ENCODE measurements around the gene ZNF207.
"Not testable (repeated sequence)": the region's sequence is repeated elsewhere in the genome, so short reads cannot be mapped to it uniquely, and the experiment has no call there.

The ZNF207 gene

DNA sequence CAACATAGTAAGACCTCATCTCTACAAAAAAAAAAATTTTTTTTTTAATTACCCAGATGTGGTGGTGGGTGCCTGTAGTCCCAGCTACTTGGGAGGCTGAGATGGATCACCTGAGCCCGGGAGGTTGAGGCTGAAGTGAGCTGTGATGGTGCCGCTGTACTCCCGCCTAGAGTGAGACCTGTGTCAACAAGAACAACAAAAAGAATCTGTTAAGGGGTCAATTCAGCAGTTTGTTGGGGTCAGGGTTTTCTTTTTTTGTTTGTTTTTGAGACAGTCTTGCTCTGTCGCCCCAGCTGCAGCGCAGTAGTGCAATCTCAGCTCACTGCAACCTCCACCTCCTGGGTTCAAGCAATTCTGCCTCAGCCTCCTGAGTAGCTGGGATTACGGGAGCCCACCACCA is 29.9 kb upstream of the ZNF207 start:
- ChIA-PET POLR2A (interaction anchor here (0.6 to 1.0 kb wide), 3 partner anchors 28 to 64 kb away, joined by 3 to 4 read pairs (median 4); no protein-coding TSS in a partner anchor), CTCF (interaction anchor here (0.7 to 3.9 kb wide), 20 partner anchors 11 to 131 kb away, joined by 3 to 41 read pairs (median 4); no protein-coding TSS in a partner anchor)
- not testable (repeated sequence) for H3K27ac ChIP-seq (ENCODE audit: insufficient read depth in 1 of 2, low read depth in 1 of 2, low read length in 2 of 2, poor library complexity in 1 of 2, severe bottlenecking in 2 of 2); DNase-seq; H3K4me3 ChIP-seq (ENCODE audit: control insufficient read depth in 1 of 7, extremely low read depth in 1 of 7, insufficient read depth in 4 of 7, low read depth in 2 of 7, low read length in 6 of 7); H3K36me3 ChIP-seq (ENCODE audit: control insufficient read depth in 4 of 4, insufficient read depth in 4 of 4, low read length in 3 of 4); H3K9me3 ChIP-seq (ENCODE audit: control extremely low read depth in 1 of 5, control insufficient read depth in 4 of 5, insufficient read depth in 2 of 5, low read depth in 1 of 5, low read length in 4 of 5); H3K27me3 ChIP-seq (replicated peaks in 2 of 5; ENCODE audit: control insufficient read depth in 4 of 5, insufficient read depth in 5 of 5, low read length in 4 of 5)
- WGBS (ENCODE audit: insufficient coverage): 100% methylated on average over 3 of the region's 6 CpGs
- H3K4me1 ChIP-seq (ENCODE audit: control extremely low read depth in 1 of 4, control insufficient read depth in 4 of 4, insufficient read depth in 4 of 4, low read length in 3 of 4): peaks cover 0 to 27% (median 21%) of the 10 kb centered on the region in 4 experiments

GRCh38 chr17:32320847-32321246 is 29.1 kb upstream of the ZNF207 start:
- 98% methylated on average over 15 of the region's 15 CpGs for WGBS (ENCODE audit: insufficient coverage)
- no peaks in the 10 kb centered on the region for H3K36me3 ChIP-seq (ENCODE audit: control insufficient read depth in 4 of 4, insufficient read depth in 4 of 4, low read length in 3 of 4)
- CTCF ChIA-PET: interaction anchor here (1.0 to 3.9 kb wide), 9 partner anchors 10 to 117 kb away, joined by 3 to 41 read pairs (median 6); no protein-coding TSS in a partner anchor
- no peak overlapping the region for H3K27ac ChIP-seq (ENCODE audit: insufficient read depth in 1 of 2, low read depth in 1 of 2, low read length in 2 of 2, poor library complexity in 1 of 2, severe bottlenecking in 2 of 2)
- peaks cover 0 to 27% (median 21%) of the 10 kb centered on the region in 4 experiments for H3K4me1 ChIP-seq (ENCODE audit: control extremely low read depth in 1 of 4, control insufficient read depth in 4 of 4, insufficient read depth in 4 of 4, low read length in 3 of 4)
- DNase-seq: no peak
- no peak overlapping the region for H3K4me3 ChIP-seq (ENCODE audit: control insufficient read depth in 1 of 7, extremely low read depth in 1 of 7, insufficient read depth in 4 of 7, low read depth in 2 of 7, low read length in 6 of 7)
- no peaks in the 10 kb centered on the region for H3K9me3 ChIP-seq (ENCODE audit: control extremely low read depth in 1 of 5, control insufficient read depth in 4 of 5, insufficient read depth in 2 of 5, low read depth in 1 of 5, low read length in 4 of 5)
- H3K27me3 ChIP-seq (replicated peaks in 2 of 5; ENCODE audit: control insufficient read depth in 4 of 5, insufficient read depth in 5 of 5, low read length in 4 of 5): no peaks in the 10 kb centered on the region
- POLR2A ChIA-PET: no interaction called here

DNA sequence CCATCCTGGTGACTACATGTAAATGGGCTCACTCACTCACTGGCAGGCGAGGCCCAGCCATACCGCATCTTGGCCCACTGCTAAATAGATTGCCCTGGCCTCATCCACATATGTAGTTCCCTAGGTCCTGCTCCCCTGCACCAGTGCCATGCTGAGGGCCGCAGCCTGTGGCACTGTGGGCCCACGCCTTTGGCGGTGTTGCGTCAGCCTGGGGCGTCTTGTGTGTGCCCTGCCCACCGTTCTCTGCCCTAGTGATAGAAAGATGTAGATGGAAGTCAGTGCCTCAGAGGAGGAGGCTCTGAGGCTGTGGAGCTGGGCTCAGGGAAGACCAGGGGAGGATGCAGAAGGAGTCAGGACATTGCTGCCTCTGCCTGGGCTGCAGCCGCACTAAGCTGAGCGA is 26.9 kb upstream of the ZNF207 start:
- POLR2A ChIA-PET: no interaction called here
- no peak for DNase-seq
- H3K27me3 ChIP-seq (replicated peaks in 2 of 5; ENCODE audit: control insufficient read depth in 4 of 5, insufficient read depth in 5 of 5, low read length in 4 of 5): peaks cover 0 to 3% (median 0%) of the 10 kb centered on the region in 5 experiments
- no peak overlapping the region for H3K4me3 ChIP-seq (ENCODE audit: control insufficient read depth in 1 of 7, extremely low read depth in 1 of 7, insufficient read depth in 4 of 7, low read depth in 2 of 7, low read length in 6 of 7)
- 93% methylated on average over 10 of the region's 10 CpGs for WGBS (ENCODE audit: insufficient coverage)
- CTCF ChIA-PET: interaction anchor here (1.5 kb wide), 1 partner anchor 70 kb away, joined by 5 read pairs; no protein-coding TSS in a partner anchor
- peaks cover 0 to 30% (median 20%) of the 10 kb centered on the region in 4 experiments for H3K4me1 ChIP-seq (ENCODE audit: control extremely low read depth in 1 of 4, control insufficient read depth in 4 of 4, insufficient read depth in 4 of 4, low read length in 3 of 4)
- H3K9me3 ChIP-seq (ENCODE audit: control extremely low read depth in 1 of 5, control insufficient read depth in 4 of 5, insufficient read depth in 2 of 5, low read depth in 1 of 5, low read length in 4 of 5): no peaks in the 10 kb centered on the region
- H3K36me3 ChIP-seq (ENCODE audit: control insufficient read depth in 4 of 4, insufficient read depth in 4 of 4, low read length in 3 of 4): no peaks in the 10 kb centered on the region
- no peak overlapping the region for H3K27ac ChIP-seq (ENCODE audit: insufficient read depth in 1 of 2, low read depth in 1 of 2, low read length in 2 of 2, poor library complexity in 1 of 2, severe bottlenecking in 2 of 2)

DNA sequence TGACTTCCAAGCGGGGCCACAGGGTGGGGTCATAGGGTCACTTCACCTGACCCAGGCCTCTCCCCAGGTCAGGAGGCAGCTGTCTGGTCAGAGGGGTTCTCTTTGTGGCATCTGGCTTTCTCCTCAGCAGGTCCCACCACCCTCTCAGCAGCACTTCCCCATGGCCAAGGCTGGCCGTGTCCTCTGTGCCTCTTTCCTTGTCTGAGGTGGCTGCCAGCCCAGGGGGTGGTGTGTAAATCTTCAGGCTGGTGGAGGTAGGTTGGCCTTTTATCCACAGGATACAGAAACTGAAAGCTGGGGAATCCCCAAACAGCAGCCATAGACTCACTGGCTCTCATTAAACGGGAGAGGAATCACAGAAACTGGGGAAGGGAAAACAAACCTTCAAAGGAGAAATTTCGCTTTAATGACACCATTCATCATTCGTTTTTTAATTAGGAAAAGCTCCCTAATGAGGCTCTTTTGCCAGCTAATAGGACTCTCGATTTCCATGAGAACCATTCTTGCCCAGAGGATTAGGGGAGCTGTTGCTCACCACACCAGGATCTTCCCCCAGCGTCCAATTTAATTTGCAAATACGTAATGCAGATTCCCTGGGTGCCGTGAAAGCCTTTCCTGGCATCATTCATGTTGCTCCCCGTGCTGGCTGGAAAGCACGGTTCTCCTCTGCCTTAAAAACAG is 26.0 kb upstream of the ZNF207 start:
- H3K27me3 ChIP-seq (replicated peaks in 2 of 5; ENCODE audit: control insufficient read depth in 4 of 5, insufficient read depth in 5 of 5, low read length in 4 of 5): peaks cover 0 to 3% (median 0%) of the 10 kb centered on the region in 5 experiments
- peaks cover 0 to 25% (median 14%) of the 10 kb centered on the region in 4 experiments for H3K4me1 ChIP-seq (ENCODE audit: control extremely low read depth in 1 of 4, control insufficient read depth in 4 of 4, insufficient read depth in 4 of 4, low read length in 3 of 4)
- DNase-seq: peak; percentile 64 to 92 (median 91)
- H3K9me3 ChIP-seq (ENCODE audit: control extremely low read depth in 1 of 5, control insufficient read depth in 4 of 5, insufficient read depth in 2 of 5, low read depth in 1 of 5, low read length in 4 of 5): no peaks in the 10 kb centered on the region
- WGBS (ENCODE audit: insufficient coverage): 43% methylated on average over 8 of the region's 11 CpGs
- H3K36me3 ChIP-seq (ENCODE audit: control insufficient read depth in 4 of 4, insufficient read depth in 4 of 4, low read length in 3 of 4): no peaks in the 10 kb centered on the region
- POLR2A ChIA-PET: interaction anchor here (0.5 kb wide), 1 partner anchor 30 kb away, joined by 5 read pairs; no protein-coding TSS in a partner anchor
- CTCF ChIA-PET: interaction anchor here (0.6 to 1.5 kb wide), 6 partner anchors 9 to 1997 kb away, joined by 3 to 5 read pairs (median 3); no protein-coding TSS in a partner anchor
- no peak overlapping the region for H3K27ac ChIP-seq (ENCODE audit: insufficient read depth in 1 of 2, low read depth in 1 of 2, low read length in 2 of 2, poor library complexity in 1 of 2, severe bottlenecking in 2 of 2)
- peak overlapping the region in 2 of 7 experiments; percentile 35 to 71 for H3K4me3 ChIP-seq (ENCODE audit: control insufficient read depth in 1 of 7, extremely low read depth in 1 of 7, insufficient read depth in 4 of 7, low read depth in 2 of 7, low read length in 6 of 7)

- no peaks in the 10 kb centered on the region for H3K36me3 ChIP-seq (ENCODE audit: control insufficient read depth in 4 of 4, insufficient read depth in 4 of 4, low read length in 3 of 4)
- CTCF ChIA-PET: no interaction called here
- no peak overlapping the region for H3K27ac ChIP-seq (ENCODE audit: insufficient read depth in 1 of 2, low read depth in 1 of 2, low read length in 2 of 2, poor library complexity in 1 of 2, severe bottlenecking in 2 of 2)
- POLR2A ChIA-PET: no interaction called here
- DNase-seq: no peak
- H3K4me1 ChIP-seq (ENCODE audit: control extremely low read depth in 1 of 4, control insufficient read depth in 4 of 4, insufficient read depth in 4 of 4, low read length in 3 of 4): peaks cover 5 to 53% (median 28%) of the 10 kb centered on the region in 4 experiments
- H3K9me3 ChIP-seq (ENCODE audit: control extremely low read depth in 1 of 5, control insufficient read depth in 4 of 5, insufficient read depth in 2 of 5, low read depth in 1 of 5, low read length in 4 of 5): no peaks in the 10 kb centered on the region
- no peak overlapping the region for H3K4me3 ChIP-seq (ENCODE audit: control insufficient read depth in 1 of 7, extremely low read depth in 1 of 7, insufficient read depth in 4 of 7, low read depth in 2 of 7, low read length in 6 of 7)
- WGBS (ENCODE audit: insufficient coverage): no CpG with 5 or more reads among the region's 1 CpG
- peaks cover 0 to 3% (median 0%) of the 10 kb centered on the region in 5 experiments for H3K27me3 ChIP-seq (replicated peaks in 2 of 5; ENCODE audit: control insufficient read depth in 4 of 5, insufficient read depth in 5 of 5, low read length in 4 of 5)
Measured at GRCh38 chr17:32327911-32328310, 22.0 kb upstream of the ZNF207 start.

GRCh38 chr17:32330147-32330546 is 19.8 kb upstream of the ZNF207 start:
- Histone ChIP-seq H3K27me3 (replicated peaks in 2 of 5; ENCODE audit: control insufficient read depth in 4 of 5, insufficient read depth in 5 of 5, low read length in 4 of 5) (peaks cover 0 to 3% (median 0%) of the 10 kb centered on the region in 5 experiments), H3K4me1 (ENCODE audit: control extremely low read depth in 1 of 4, control insufficient read depth in 4 of 4, insufficient read depth in 4 of 4, low read length in 3 of 4) (peaks cover 5 to 41% (median 15%) of the 10 kb centered on the region in 4 experiments), H3K27ac (ENCODE audit: insufficient read depth in 1 of 2, low read depth in 1 of 2, low read length in 2 of 2, poor library complexity in 1 of 2, severe bottlenecking in 2 of 2) (no peak overlapping the region), H3K4me3 (ENCODE audit: control insufficient read depth in 1 of 7, extremely low read depth in 1 of 7, insufficient read depth in 4 of 7, low read depth in 2 of 7, low read length in 6 of 7) (no peak overlapping the region), H3K9me3 (ENCODE audit: control extremely low read depth in 1 of 5, control insufficient read depth in 4 of 5, insufficient read depth in 2 of 5, low read depth in 1 of 5, low read length in 4 of 5) (no peaks in the 10 kb centered on the region), H3K36me3 (ENCODE audit: control insufficient read depth in 4 of 4, insufficient read depth in 4 of 4, low read length in 3 of 4) (peaks cover 6 to 11% (median 10%) of the 10 kb centered on the region in 4 experiments)
- CTCF ChIA-PET: interaction anchor here (1.0 to 1.6 kb wide), 4 partner anchors 10 to 33 kb away, joined by 4 to 6 read pairs (median 5); no protein-coding TSS in a partner anchor
- POLR2A ChIA-PET: interaction anchor here (0.6 kb wide), 1 partner anchor 92 kb away, joined by 3 read pairs; no protein-coding TSS in a partner anchor
- no peak for DNase-seq
- WGBS (ENCODE audit: insufficient coverage): 83% methylated on average over 1 of the region's 3 CpGs
